H1 (cell line): ENCODE data around the gene PDZRN3. TPM values are rescaled to one million over a fixed set of nuclear protein-coding genes. Genes with fewer than 3 reads are reported as not detected.

Source experiments
- ASH2L ChIP-seq: fragments of 200-600, 300-600 bp; sonication (generic); IDR thresholded peaks from one replicate; pipeline ENCODE4 v1.7.1; 2017; ENCODE audit warnings: low read length
- ATF3 ChIP-seq: IDR thresholded peaks from 2 replicates; pipeline ENCODE4 v1.6.1; 2011; ENCODE audit warnings: low read depth, mild to moderate bottlenecking, low read length; ENCODE audit not compliant: insufficient read depth
- CTBP2 ChIP-seq: IDR thresholded peaks from 2 replicates; pipeline ENCODE4 v1.7.0; 2011; ENCODE audit warnings: borderline replicate concordance, mild to moderate bottlenecking, moderate library complexity, mixed read lengths, low read length; ENCODE audit not compliant: insufficient read depth, insufficient read length
- E2F6 ChIP-seq: IDR thresholded peaks from 2 replicates; pipeline ENCODE4 v1.6.1; 2012; ENCODE audit warnings: inconsistent platforms
- KDM4A ChIP-seq: IDR thresholded peaks from one replicate; pipeline ENCODE4 v1.7.1; 2012; ENCODE audit warnings: low read depth, mild to moderate bottlenecking, moderate library complexity, low read length, inconsistent platforms; ENCODE audit not compliant: severe bottlenecking
- SIN3A ChIP-seq, 2 experiments: IDR thresholded peaks in 1 of 2; conservative IDR thresholded peaks in 1 of 2; 2 replicates each; pipeline ENCODE4 v1.6.1; 2011 to 2012; ENCODE audit warnings: low read length in 2 of 2, improper control_type of control experiment in 1 of 2, low read depth in 1 of 2, mild to moderate bottlenecking in 1 of 2
- ZNF274 ChIP-seq: IDR thresholded peaks from 2 replicates; pipeline ENCODE4 v1.7.0; 2012; ENCODE audit warnings: low read length, borderline replicate concordance; ENCODE audit errors: extremely low read depth
- polyA plus RNA-seq, 7 experiments: library from polyadenylated mRNA; depleted of rRNA in 3 of 7; stranded (reverse) in 5 of 7; unstranded in 2 of 7; fragments of >200 nt in 5 of 7; fragments of 200-250 nt in 2 of 7; gene quantifications; 1 replicate in 5 of 7; 2 replicates in 1 of 7; 4 replicates in 1 of 7; pipeline versions ENCODE4 v1.2.1 to v1.2.3, GENCODE V29; 2011 to 2013; ENCODE audit warnings: missing spikeins in 2 of 7, mixed read lengths in 2 of 7
- total RNA-seq: library from RNA; stranded (reverse); fragmentation: NEBNext Ultra II Directional; extraction: Animal tissue kit (Norgen Biotek cat#: 25700); gene quantifications from 2 replicates; pipeline ENCODE4 v1.2.1, GENCODE V29; 2021

Gene PDZRN3
- total and polyA plus RNA-seq, 2 of the 8 experiments (the other 6 are each of a cell fraction or from before 2014, with no cell fraction given) = 4.2 to 20.5 TPM

GRCh38 chr3:73353649-73354217, 271.0 kb downstream of the PDZRN3 start (continued):
- no peak for TF ChIP-seq KDM4A
- no peak for TF ChIP-seq SIN3A (conservative IDR thresholded peaks at IDR 0.05 in 1 of 2, IDR thresholded peaks at IDR 0.05 in 1 of 2; ENCODE audit: low read depth in 1 of 2, low read length in 2 of 2)
- TF ChIP-seq ZNF274 = no peak
- no peak for TF ChIP-seq CTBP2
- TF ChIP-seq E2F6 = no peak
- TF ChIP-seq ASH2L = no peak
- no peak for TF ChIP-seq ATF3
